PC-9 (cell line): ENCODE data around the gene RNU7-1. TPM values are rescaled to one million over a fixed set of nuclear protein-coding genes. Genes with fewer than 3 reads are reported as not detected.

Experiments
- BruUV-seq: library from RNA; stranded (reverse); fragments of 400-500 nt; replicated peaks from 2 replicates; lab custom pipeline; 2021; lab: Mats Ljungman, UMichigan
- CTCF ChIA-PET: fragments of 300-600 bp; sonication (Branson Sonifier 250); formaldehyde crosslinking; loops from one replicate; lab custom pipeline; 2022; ENCODE audit warnings: antibody characterized with exemption; lab: Charles Lee
- POLR2A ChIA-PET: fragments of 300-600 bp; sonication (Branson Sonifier 250); formaldehyde crosslinking; loops from one replicate; lab custom pipeline; 2022; ENCODE audit warnings: antibody characterized with exemption; ENCODE audit not compliant: unreplicated experiment; lab: Charles Lee
- DNase-seq, 2 experiments: peaks; one replicate each; pipeline versions ENCODE4 v3.0.0 to v3.0.0-alpha.2; 2015 to 2022; ENCODE audit warnings: mixed read lengths in 1 of 2
- H2AFZ ChIP-seq: fragments of 200-600 bp; sonication (generic); 2 replicates; pipeline ENCODE4 v1.8.1; 2017; ENCODE audit warnings: antibody characterized with exemption
- H3F3A ChIP-seq: fragments of 200-600 bp; sonication (generic); 2 replicates; pipeline ENCODE4 v1.8.1; 2017; ENCODE audit warnings: antibody characterized with exemption, mild to moderate bottlenecking, low read depth; ENCODE audit not compliant: insufficient read depth
- H3K27ac ChIP-seq: fragments of 200-600 bp; sonication (generic); 2 replicates; pipeline ENCODE4 v1.6.1; 2016; ENCODE audit warnings: mixed run types
- H3K27me3 ChIP-seq: fragments of 200-600 bp; sonication (generic); 2 replicates; pipeline ENCODE4 v1.6.1; 2016; ENCODE audit warnings: low read depth, mixed run types; ENCODE audit not compliant: insufficient read depth
- H3K36me3 ChIP-seq: fragments of 200-600 bp; sonication (generic); 2 replicates; pipeline ENCODE4 v1.6.1; 2016; ENCODE audit warnings: low read depth, mixed run types
- H3K4me1 ChIP-seq: fragments of 200-600 bp; sonication (generic); replicated peaks from 2 replicates; pipeline ENCODE4 v1.6.1; 2016; ENCODE audit warnings: mixed run types; ENCODE audit not compliant: insufficient read depth
- H3K4me2 ChIP-seq: fragments of 200-600 bp; sonication (generic); 2 replicates; pipeline ENCODE4 v1.6.1; 2017; ENCODE audit warnings: mixed run types
- H3K4me3 ChIP-seq: fragments of 200-600 bp; sonication (generic); 2 replicates; pipeline ENCODE4 v1.6.1; 2016; ENCODE audit warnings: mixed run types
- H3K79me2 ChIP-seq: fragments of 200-600 bp; sonication (generic); 2 replicates; pipeline ENCODE4 v1.6.1; 2017; ENCODE audit warnings: low read depth, mixed run types
- H3K9me2 ChIP-seq: fragments of 200-600 bp; sonication (generic); 2 replicates; pipeline ENCODE4 v1.8.1; 2017; ENCODE audit warnings: mild to moderate bottlenecking; ENCODE audit not compliant: insufficient read depth
- H3K9me3 ChIP-seq: fragments of 200-600 bp; sonication (generic); 2 replicates; pipeline ENCODE4 v1.8.1; 2016; ENCODE audit warnings: low read depth; ENCODE audit not compliant: insufficient read depth
- H4K20me1 ChIP-seq: fragments of 200-600 bp; sonication (generic); 2 replicates; pipeline ENCODE4 v1.8.1; 2017; ENCODE audit not compliant: insufficient read depth
- EZH2 ChIP-seq: fragments of 200-600 bp; sonication (generic); IDR thresholded peaks from 2 replicates; pipeline ENCODE4 v1.8.0; 2017; ENCODE audit warnings: antibody characterized with exemption, low read depth
- intact Hi-C: fragments of 100-400 bp; cut with micrococcal nuclease; formaldehyde crosslinking; loops from one replicate; pipeline ENCODE4 v1.10.0; 2022; ENCODE audit not compliant: unreplicated experiment
- total RNA-seq: library from RNA; stranded (reverse); gene quantifications from 2 replicates; pipeline ENCODE4 v1.2.3, GENCODE V29; 2021
- TF ChIP-seq, protein P1 (sequence below): fragments of 200-600 bp; sonication (generic); conservative IDR thresholded peaks from 2 replicates; pipeline ENCODE4 v1.6.1; 2017; ENCODE audit warnings: mixed run types, antibody characterized with exemption, mild to moderate bottlenecking, moderate library complexity

The RNU7-1 gene
- total RNA-seq, 1 experiment from 2014 or later, result not detected

DNA sequence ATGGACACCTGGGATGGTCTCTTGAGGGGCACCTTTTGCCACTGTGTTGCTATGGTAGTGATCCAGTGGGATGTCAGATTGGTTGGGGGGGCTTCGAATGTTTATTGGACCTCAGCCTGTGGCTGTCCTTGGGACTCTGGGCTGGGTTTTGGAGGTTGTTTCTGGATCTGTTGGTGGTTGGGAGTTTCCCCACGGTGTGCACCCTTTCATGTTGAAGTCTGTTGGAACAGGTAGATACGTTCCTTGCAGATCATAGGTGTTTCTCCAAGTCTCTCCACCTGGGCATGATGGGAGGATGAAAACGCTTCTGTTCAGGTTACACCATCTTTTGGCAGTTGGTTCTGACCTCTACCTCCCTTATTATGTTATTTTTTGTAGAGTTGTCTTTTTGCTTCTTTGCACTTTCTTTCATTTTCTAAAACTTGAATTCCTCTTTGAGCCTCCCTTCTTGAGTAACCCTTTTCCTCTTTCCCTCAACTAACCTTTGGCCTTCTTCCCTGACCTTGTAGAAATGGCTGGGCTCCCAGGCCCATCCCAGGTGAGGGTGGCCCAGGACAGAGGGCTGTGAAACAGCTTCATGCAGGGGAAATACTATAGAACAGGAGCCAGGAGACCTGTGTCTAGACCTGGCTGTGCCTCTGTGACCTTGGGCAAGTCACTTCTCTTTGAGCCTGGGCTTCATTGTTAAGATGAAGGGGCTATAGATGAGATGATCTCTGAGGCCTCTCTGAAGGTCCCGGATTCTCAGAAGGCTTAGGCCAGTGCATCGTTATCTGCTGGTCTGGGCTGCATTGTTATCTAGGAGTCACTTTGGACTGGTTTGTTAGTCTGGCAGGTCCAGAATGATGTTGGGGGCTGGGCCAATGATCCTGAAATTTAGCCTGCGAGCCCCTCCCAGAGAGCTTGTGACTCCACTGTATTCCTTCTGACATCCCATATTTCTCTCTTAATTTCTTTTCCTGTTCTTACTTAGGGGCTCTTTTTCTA is 13.9 kb upstream of the RNU7-1 start:
- H3K79me2 ChIP-seq, result peaks cover 70% of the 10 kb centered on the region
- POLR2A ChIA-PET, result no interaction called here
- no peak for TF ChIP-seq EZH2
- TF ChIP-seq, protein P1, sequence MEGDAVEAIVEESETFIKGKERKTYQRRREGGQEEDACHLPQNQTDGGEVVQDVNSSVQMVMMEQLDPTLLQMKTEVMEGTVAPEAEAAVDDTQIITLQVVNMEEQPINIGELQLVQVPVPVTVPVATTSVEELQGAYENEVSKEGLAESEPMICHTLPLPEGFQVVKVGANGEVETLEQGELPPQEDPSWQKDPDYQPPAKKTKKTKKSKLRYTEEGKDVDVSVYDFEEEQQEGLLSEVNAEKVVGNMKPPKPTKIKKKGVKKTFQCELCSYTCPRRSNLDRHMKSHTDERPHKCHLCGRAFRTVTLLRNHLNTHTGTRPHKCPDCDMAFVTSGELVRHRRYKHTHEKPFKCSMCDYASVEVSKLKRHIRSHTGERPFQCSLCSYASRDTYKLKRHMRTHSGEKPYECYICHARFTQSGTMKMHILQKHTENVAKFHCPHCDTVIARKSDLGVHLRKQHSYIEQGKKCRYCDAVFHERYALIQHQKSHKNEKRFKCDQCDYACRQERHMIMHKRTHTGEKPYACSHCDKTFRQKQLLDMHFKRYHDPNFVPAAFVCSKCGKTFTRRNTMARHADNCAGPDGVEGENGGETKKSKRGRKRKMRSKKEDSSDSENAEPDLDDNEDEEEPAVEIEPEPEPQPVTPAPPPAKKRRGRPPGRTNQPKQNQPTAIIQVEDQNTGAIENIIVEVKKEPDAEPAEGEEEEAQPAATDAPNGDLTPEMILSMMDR, result no peak
- H3F3A ChIP-seq, result peaks cover 61% of the 10 kb centered on the region
- H3K4me2 ChIP-seq, result peak overlapping the region; percentile 95
- H3K27ac ChIP-seq, result no peak overlapping the region
- H3K9me3 ChIP-seq, result no peaks in the 10 kb centered on the region
- DNase-seq, result no peak
- H3K9me2 ChIP-seq, result no peaks in the 10 kb centered on the region
- no peak overlapping the region for H2AFZ ChIP-seq
- H3K27me3 ChIP-seq, result no peaks in the 10 kb centered on the region
- peaks cover 18% of the 10 kb centered on the region for H3K36me3 ChIP-seq
- H3K4me3 ChIP-seq, result peak overlapping the region; percentile 82
- peaks cover 45% of the 10 kb centered on the region for H3K4me1 ChIP-seq
- H4K20me1 ChIP-seq, result peaks cover 28% of the 10 kb centered on the region; the same call in 1 of the 2 replicates
- intact Hi-C loops, result loop anchor here (5.0 kb wide), 1 partner anchor 258 kb away; the partner anchor contains the start of gene PEX5
- CTCF ChIA-PET, result interaction anchor here (0.5 kb wide), 1 partner anchor 180 kb away, joined by 3 read pairs; the partner anchor contains the start of gene C1RL
- BruUV-seq, result TSS peak; percentile 9

DNA sequence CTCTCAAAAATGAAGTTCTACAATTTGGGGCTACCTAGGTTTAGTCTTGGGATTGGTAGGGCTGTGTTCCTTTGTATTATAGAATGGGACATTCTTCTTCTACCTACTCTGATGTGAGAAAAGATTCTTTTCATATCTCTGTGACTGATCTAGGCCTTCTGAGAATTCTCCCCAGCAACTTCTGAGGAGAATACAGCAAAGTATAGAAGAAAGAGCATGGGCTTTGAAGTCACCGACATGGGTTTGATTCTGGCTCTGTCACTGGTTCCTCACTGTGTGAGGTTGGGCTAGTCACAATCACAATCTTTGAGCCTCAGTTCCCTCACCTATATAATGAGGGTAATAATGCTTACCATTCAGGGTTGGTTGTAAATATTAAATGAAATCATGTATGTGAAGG is 10.8 kb upstream of the RNU7-1 start:
- BruUV-seq, result no TSS peak
- no peaks in the 10 kb centered on the region for H3K9me2 ChIP-seq
- H3K4me3 ChIP-seq, result no peak overlapping the region
- peaks cover 19% of the 10 kb centered on the region for H3K36me3 ChIP-seq
- H3K27ac ChIP-seq, result no peak overlapping the region
- peaks cover 19% of the 10 kb centered on the region for H3K4me1 ChIP-seq
- no peaks in the 10 kb centered on the region for H3K9me3 ChIP-seq
- H3K4me2 ChIP-seq, result no peak overlapping the region
- no peaks in the 10 kb centered on the region for H3K27me3 ChIP-seq
- ChIA-PET POLR2A (interaction anchor here (0.5 kb wide), 1 partner anchor 17 kb away, joined by 3 read pairs; no protein-coding TSS in a partner anchor), CTCF (no interaction called here)
- H4K20me1 ChIP-seq, result peaks cover 28% of the 10 kb centered on the region; the same call in 1 of the 2 replicates
- no peak overlapping the region for H2AFZ ChIP-seq
- TF ChIP-seq, protein P1, result no peak
- no peak for TF ChIP-seq EZH2
- DNase-seq, result no peak
- peaks cover 54% of the 10 kb centered on the region for H3F3A ChIP-seq
- intact Hi-C loops, result no loop called here
- peaks cover 58% of the 10 kb centered on the region for H3K79me2 ChIP-seq

DNA sequence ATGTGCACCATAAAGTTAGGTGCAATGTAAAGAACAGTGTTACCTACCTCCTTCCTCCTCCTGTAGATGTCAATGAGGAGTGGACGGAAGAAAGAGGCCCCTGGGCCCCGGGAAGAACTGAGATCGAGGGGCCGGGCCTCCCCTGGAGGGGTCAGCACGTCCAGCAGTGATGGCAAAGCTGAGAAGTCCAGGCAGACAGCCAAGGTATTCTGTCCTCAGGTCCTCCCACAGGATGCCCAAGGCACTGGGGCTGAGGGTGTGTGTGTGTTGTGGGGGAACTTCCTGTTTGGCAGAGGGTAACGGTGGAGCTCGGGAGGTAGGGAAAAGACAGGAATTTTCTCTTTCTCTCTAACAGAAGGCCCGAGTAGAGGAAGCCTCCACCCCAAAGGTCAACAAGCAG is 9.5 kb upstream of the RNU7-1 start:
- Histone ChIP-seq H2AFZ (no peak overlapping the region), H4K20me1 (peaks cover 28% of the 10 kb centered on the region; the same call in 1 of the 2 replicates)
- intact Hi-C loops, result no loop called here

More for the DNA sequence above, 9.5 kb upstream of the RNU7-1 start:
- no peak overlapping the region for H3K4me2 ChIP-seq
- H3K27me3 ChIP-seq, result no peaks in the 10 kb centered on the region
- H3F3A ChIP-seq, result peaks cover 54% of the 10 kb centered on the region
- POLR2A ChIA-PET, result interaction anchor here (0.7 kb wide), 1 partner anchor 9 kb away, joined by 4 read pairs; no protein-coding TSS in a partner anchor
- peaks cover 25% of the 10 kb centered on the region for H3K4me1 ChIP-seq
- DNase-seq, result no peak
- no TSS peak for BruUV-seq
- no peak overlapping the region for H3K4me3 ChIP-seq
- no peak overlapping the region; the same call in 1 of the 2 replicates for H3K27ac ChIP-seq
- peaks cover 49% of the 10 kb centered on the region for H3K79me2 ChIP-seq
- H3K9me2 ChIP-seq, result no peaks in the 10 kb centered on the region
- TF ChIP-seq, protein P1, result no peak
- no peak for TF ChIP-seq EZH2
- H3K9me3 ChIP-seq, result no peaks in the 10 kb centered on the region
- peaks cover 19% of the 10 kb centered on the region for H3K36me3 ChIP-seq
- CTCF ChIA-PET, result no interaction called here
